Mesenchymal stem cell (in vitro differentiated cells and primary cell): ENCODE data around the gene VPS29.
"Not testable (repeated sequence)": the region's sequence is repeated elsewhere in the genome, so short reads cannot be mapped to it uniquely, and the experiment has no call there.

Experiments used
- DNase-seq: peaks from one replicate; pipeline ENCODE4 v3.0.0-alpha.2; 2013
- H2AFZ ChIP-seq: one replicate; pipeline ENCODE4 v1.6.1; 2013; ENCODE audit warnings: low read depth, mild to moderate bottlenecking, control low read depth, inconsistent platforms, low read length, moderate library complexity
- H2AK5ac ChIP-seq: 2 replicates; pipeline ENCODE4 v1.6.1; 2013; ENCODE audit warnings: low read length, moderate library complexity, mild to moderate bottlenecking, inconsistent platforms; ENCODE audit not compliant: severe bottlenecking
- H2BK120ac ChIP-seq: one replicate; pipeline ENCODE4 v1.6.1; 2013; ENCODE audit warnings: low read depth, mild to moderate bottlenecking, inconsistent platforms, low read length, moderate library complexity
- H2BK12ac ChIP-seq, 2 experiments: one replicate each; pipeline ENCODE4 v1.6.1; 2013; ENCODE audit warnings: inconsistent platforms in 2 of 2, low read length in 2 of 2, mild to moderate bottlenecking in 2 of 2, moderate library complexity in 2 of 2, control low read depth in 1 of 2
- H2BK15ac ChIP-seq: one replicate; pipeline ENCODE4 v1.6.1; 2013; ENCODE audit warnings: mild to moderate bottlenecking, low read depth, inconsistent platforms; ENCODE audit not compliant: poor library complexity, severe bottlenecking
- H2BK5ac ChIP-seq: 2 replicates; pipeline ENCODE4 v1.6.1; 2013; ENCODE audit warnings: low read depth, mild to moderate bottlenecking, low read length, control low read depth, inconsistent platforms; ENCODE audit not compliant: poor library complexity, severe bottlenecking
- H3K14ac ChIP-seq, 2 experiments: one replicate each; pipeline ENCODE4 v1.6.1; 2013; ENCODE audit warnings: inconsistent platforms in 2 of 2, low read length in 2 of 2, control low read depth in 1 of 2, mild to moderate bottlenecking in 1 of 2, moderate library complexity in 1 of 2
- H3K18ac ChIP-seq, 2 experiments: one replicate each; pipeline ENCODE4 v1.6.1; 2013; ENCODE audit warnings: inconsistent platforms in 2 of 2, low read length in 2 of 2, control low read depth in 1 of 2, low read depth in 1 of 2, mild to moderate bottlenecking in 1 of 2
- H3K23ac ChIP-seq, 2 experiments: one replicate each; pipeline ENCODE4 v1.6.1; 2013; ENCODE audit warnings: inconsistent platforms in 2 of 2, low read length in 2 of 2, mild to moderate bottlenecking in 2 of 2, moderate library complexity in 2 of 2, control low read depth in 1 of 2
- H3K27ac ChIP-seq: 2 replicates; pipeline ENCODE4 v1.5.1; 2013; ENCODE audit warnings: mild to moderate bottlenecking, moderate library complexity, low read length, control low read depth, inconsistent platforms; ENCODE audit not compliant: poor library complexity, severe bottlenecking
- H3K27me3 ChIP-seq, 2 experiments: 2 replicates each; pipeline versions ENCODE4 v1.6.1 to v1.7.0; 2013; ENCODE audit warnings: low read length in 2 of 2, mild to moderate bottlenecking in 2 of 2, moderate library complexity in 2 of 2, control low read depth in 1 of 2, inconsistent platforms in 1 of 2; ENCODE audit not compliant: control insufficient read depth in 1 of 2, insufficient read depth in 1 of 2
- H3K36me3 ChIP-seq, 2 experiments: 2 replicates each; pipeline versions ENCODE4 v1.6.1 to v1.7.0; 2013; ENCODE audit warnings: low read length in 2 of 2, control low read depth in 1 of 2, inconsistent platforms in 1 of 2, low read depth in 1 of 2, mild to moderate bottlenecking in 1 of 2; ENCODE audit not compliant: insufficient read depth in 2 of 2, control insufficient read depth in 1 of 2
- H3K4ac ChIP-seq, 2 experiments: one replicate each; pipeline ENCODE4 v1.6.1; 2013; ENCODE audit warnings: inconsistent platforms in 2 of 2, low read length in 2 of 2, mild to moderate bottlenecking in 2 of 2, moderate library complexity in 2 of 2, control low read depth in 1 of 2, low read depth in 1 of 2
- H3K4me1 ChIP-seq: 2 replicates; pipeline ENCODE4 v1.6.1; 2013; ENCODE audit warnings: low read depth, low read length, control low read depth; ENCODE audit not compliant: control insufficient read depth, insufficient read depth
- H3K4me2 ChIP-seq: 2 replicates; pipeline ENCODE4 v1.6.1; 2013; ENCODE audit warnings: low read length, mild to moderate bottlenecking, inconsistent platforms; ENCODE audit not compliant: poor library complexity, severe bottlenecking
- H3K4me3 ChIP-seq, 2 experiments: 2 replicates each; pipeline versions ENCODE4 v1.5.1 to v1.7.0; 2013; ENCODE audit warnings: low read length in 2 of 2, mild to moderate bottlenecking in 2 of 2, control low read depth in 1 of 2, low read depth in 1 of 2; ENCODE audit not compliant: insufficient read depth in 1 of 2
- H3K79me1 ChIP-seq: replicated peaks from 2 replicates; pipeline ENCODE4 v1.6.1; 2013; ENCODE audit warnings: mild to moderate bottlenecking, control low read depth, low read length, inconsistent platforms; ENCODE audit not compliant: poor library complexity, severe bottlenecking
- H3K9ac ChIP-seq: 2 replicates; pipeline ENCODE4 v1.7.0; 2013; ENCODE audit warnings: mild to moderate bottlenecking, low read length, moderate library complexity
- H3K9me3 ChIP-seq: 2 replicates; pipeline ENCODE4 v1.7.0; 2013; ENCODE audit warnings: mild to moderate bottlenecking, low read length; ENCODE audit not compliant: control insufficient read depth
- H4K8ac ChIP-seq: one replicate; pipeline ENCODE4 v1.6.1; 2013; ENCODE audit warnings: inconsistent platforms, mild to moderate bottlenecking, low read length, moderate library complexity
- H4K91ac ChIP-seq: one replicate; pipeline ENCODE4 v1.6.1; 2013; ENCODE audit warnings: mild to moderate bottlenecking, low read length, inconsistent platforms
- WGBS: methylation state at CpG from one replicate; pipeline ENCODE4 v1.1.7; 2013; ENCODE audit warnings: mixed read lengths; 5-methylcytosine and 5-hydroxymethylcytosine counted together

VPS29 gene

DNA sequence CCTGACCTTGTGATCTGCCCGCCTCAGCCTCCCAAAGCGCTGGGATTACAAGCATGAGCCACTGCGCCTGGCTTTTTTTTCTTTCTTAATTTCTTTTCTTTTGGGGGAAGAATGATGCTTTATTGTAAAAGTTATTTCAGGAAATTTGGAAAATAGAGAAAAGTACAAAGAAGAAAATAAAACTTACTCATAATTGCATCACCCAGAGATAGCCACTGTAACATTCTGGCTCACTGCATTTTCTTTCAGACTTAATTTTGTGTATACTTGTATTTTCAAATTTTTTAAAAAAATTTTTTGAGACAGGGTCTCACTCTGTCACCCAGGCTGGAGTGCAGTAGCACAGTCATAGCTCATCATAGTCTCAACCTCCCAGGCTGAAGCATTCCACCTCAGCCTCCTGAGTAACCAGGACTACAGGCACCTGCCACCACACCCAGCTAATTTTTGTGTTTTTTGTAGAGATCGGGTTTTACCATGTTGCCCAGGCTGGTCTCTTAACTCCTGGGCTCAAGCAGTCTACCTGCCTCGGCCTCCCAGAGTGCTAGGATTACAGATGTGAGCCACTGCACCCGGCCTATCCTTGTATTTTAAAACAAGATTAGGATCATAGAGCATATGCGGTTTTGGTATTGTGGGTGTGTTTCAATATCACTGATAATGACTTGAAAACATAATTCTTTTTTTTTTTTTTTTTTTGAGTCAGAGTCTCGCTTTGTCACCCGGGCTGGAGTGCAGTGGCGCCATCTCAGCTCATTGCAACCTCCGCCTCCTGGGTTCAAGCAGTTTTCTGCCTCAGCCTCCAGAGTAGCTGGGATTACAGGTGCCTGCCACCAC is 19.2 kb upstream of the VPS29 start:
- WGBS, result 98% methylated on average over 11 of the region's 11 CpGs
- not testable (repeated sequence) for H3K4me2 ChIP-seq

GRCh38 chr12:110518014-110518413 is 16.1 kb upstream of the VPS29 start:
- not testable (repeated sequence) for H4K8ac ChIP-seq, H2BK5ac ChIP-seq, H2AFZ ChIP-seq, H3K27ac ChIP-seq, H3K9ac ChIP-seq, H3K4me3 ChIP-seq, H3K4me1 ChIP-seq, H3K14ac ChIP-seq, H2AK5ac ChIP-seq, H2BK120ac ChIP-seq, H3K9me3 ChIP-seq, H3K36me3 ChIP-seq, H3K4me2 ChIP-seq, H2BK15ac ChIP-seq, H3K79me1 ChIP-seq, H3K18ac ChIP-seq, H2BK12ac ChIP-seq, H3K27me3 ChIP-seq, H3K4ac ChIP-seq, DNase-seq, H4K91ac ChIP-seq, H3K23ac ChIP-seq
- WGBS, result 94% methylated on average over 8 of the region's 8 CpGs

More for the DNA sequence above, 19.2 kb upstream of the VPS29 start:
- not testable (repeated sequence) for H3K18ac ChIP-seq, H2BK5ac ChIP-seq, H4K8ac ChIP-seq, H2BK15ac ChIP-seq, H3K79me1 ChIP-seq, H3K4me1 ChIP-seq, H3K23ac ChIP-seq, H3K14ac ChIP-seq, H4K91ac ChIP-seq, DNase-seq, H2AK5ac ChIP-seq, H3K4ac ChIP-seq, H2AFZ ChIP-seq, H3K27me3 ChIP-seq, H3K36me3 ChIP-seq, H3K4me3 ChIP-seq, H2BK120ac ChIP-seq, H3K9ac ChIP-seq, H3K9me3 ChIP-seq, H3K27ac ChIP-seq, H2BK12ac ChIP-seq

GRCh38 chr12:110516995-110517394 is 15.1 kb upstream of the VPS29 start:
- Histone ChIP-seq H3K4ac (no peak overlapping the region), H3K9me3 (no peaks in the 10 kb centered on the region), H2AK5ac (no peak overlapping the region), H2BK120ac (no peak overlapping the region), H2BK12ac (no peak overlapping the region), H3K79me1 (no peaks in the 10 kb centered on the region), H2BK15ac (no peak overlapping the region), H4K91ac (no peak overlapping the region), H2AFZ (no peak overlapping the region), H4K8ac (no peak overlapping the region), H3K4me1 (no peaks in the 10 kb centered on the region), H3K27ac (no peak overlapping the region), H3K27me3 (no peaks in the 10 kb centered on the region), H3K23ac (no peak overlapping the region), H3K14ac (no peak overlapping the region), H3K18ac (no peak overlapping the region), H2BK5ac (no peak overlapping the region), H3K4me3 (no peak overlapping the region), H3K4me2 (no peak overlapping the region), H3K36me3 (no peaks in the 10 kb centered on the region), H3K9ac (no peak overlapping the region)
- no peak for DNase-seq
- 97% methylated on average over 3 of the region's 3 CpGs for WGBS

GRCh38 chr12:110514363-110514762 is 12.5 kb upstream of the VPS29 start:
- H4K8ac ChIP-seq, result no peak overlapping the region
- WGBS, result 85% methylated on average over 1 of the region's 1 CpG

More at GRCh38 chr12:110514363-110514762, 12.5 kb upstream of the VPS29 start:
- Histone ChIP-seq H3K27ac (no peak overlapping the region), H3K36me3 (no peaks in the 10 kb centered on the region), H3K23ac (no peak overlapping the region), H3K4me3 (no peak overlapping the region), H3K4me1 (no peaks in the 10 kb centered on the region), H3K9ac (no peak overlapping the region), H3K14ac (no peak overlapping the region), H2AK5ac (no peak overlapping the region), H2BK5ac (no peak overlapping the region), H3K9me3 (no peaks in the 10 kb centered on the region), H3K27me3 (peaks cover 0 to 3% of the 10 kb centered on the region in 2 experiments), H2BK120ac (no peak overlapping the region), H3K18ac (no peak overlapping the region), H2BK15ac (no peak overlapping the region), H2AFZ (no peak overlapping the region), H4K91ac (no peak overlapping the region), H2BK12ac (no peak overlapping the region), H3K4me2 (no peak overlapping the region), H3K79me1 (no peaks in the 10 kb centered on the region), H3K4ac (no peak overlapping the region)
- no peak for DNase-seq
